Activated T-cell treated with anti-CD3 and anti-CD28 coated beads, Interleukin-2, amount 50 U/mL, for 4 hours (primary cell): ENCODE results near the gene MVB12B. TPM values are rescaled to one million over a fixed set of nuclear protein-coding genes. Genes with fewer than 3 reads are reported as not detected.
"Not testable (repeated sequence)": the region's sequence is repeated elsewhere in the genome, so short reads cannot be mapped to it uniquely, and the experiment has no call there.

ENCODE experiments used
- ATAC-seq, 2 donors: fragments of 200-7000 bp; cut with Tn5 transposase; one replicate each; pipeline ENCODE4 v1.10.0; 2021
- DNase-seq: peaks from one replicate; pipeline ENCODE4 v3.0.0-alpha.2; 2020
- H3K27me3 Mint-ChIP-seq: one replicate; pipeline ENCODE4 v1.8.0; 2021; ENCODE audit warnings: low read depth, mixed read lengths
- H3K36me3 Mint-ChIP-seq: one replicate; pipeline ENCODE4 v1.8.0; 2022; ENCODE audit warnings: mixed read lengths; ENCODE audit not compliant: insufficient read depth
- H3K4me1 Mint-ChIP-seq: one replicate; pipeline ENCODE4 v1.8.0; 2021; ENCODE audit warnings: low read depth, mixed read lengths
- H3K4me3 Mint-ChIP-seq: one replicate; pipeline ENCODE4 v1.8.0; 2021; ENCODE audit warnings: mild to moderate bottlenecking, moderate library complexity, mixed read lengths
- H3K9me3 Mint-ChIP-seq: one replicate; pipeline ENCODE4 v1.8.0; 2021; ENCODE audit warnings: mixed read lengths
- total RNA-seq, 3 donors: library from RNA; stranded (reverse); gene quantifications; one replicate each; pipeline ENCODE4 v1.2.1, GENCODE V29; 2021

Gene MVB12B
- total RNA-seq, 3 donors from 2014 or later, result 3.7 to 4.5 (median 4.1) TPM

- H3K4me3 Mint-ChIP-seq, result no peak overlapping the region
- H3K36me3 Mint-ChIP-seq, result no peaks in the 10 kb centered on the region
- peaks cover 4% of the 10 kb centered on the region for H3K27me3 Mint-ChIP-seq
- DNase-seq, result no peak
- ATAC-seq, result no peak
- peaks cover 5% of the 10 kb centered on the region for H3K4me1 Mint-ChIP-seq
- H3K9me3 Mint-ChIP-seq, result no peaks in the 10 kb centered on the region
Observed at GRCh38 chr9:126528915-126529314, 202.3 kb downstream of the MVB12B start.

DNA sequence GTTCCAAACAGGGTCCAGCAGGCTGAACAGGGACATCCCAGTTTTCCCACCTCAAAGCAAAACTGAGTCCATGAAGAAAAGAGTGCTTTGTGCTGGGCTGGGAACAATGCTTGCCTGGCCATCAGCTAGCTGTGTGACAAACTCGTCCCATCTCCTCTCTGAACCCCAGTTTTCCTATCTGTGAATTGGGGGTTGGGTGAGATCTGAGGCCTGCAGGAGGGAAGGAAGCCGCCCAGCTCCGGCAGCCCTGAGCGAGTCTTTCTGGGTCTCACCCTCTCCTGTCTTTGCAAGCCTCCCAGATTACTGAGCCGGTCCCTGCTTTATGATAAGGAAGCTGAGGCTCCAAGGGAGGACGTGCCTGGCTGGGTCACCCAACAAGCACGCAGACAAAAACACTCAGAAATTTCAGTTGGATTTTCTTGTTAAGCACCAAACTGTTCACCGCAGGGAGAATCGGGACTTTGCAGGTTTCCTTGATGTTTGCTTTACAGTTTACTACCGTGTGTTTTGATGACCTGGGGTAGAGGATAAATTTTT lies 204.5 kb downstream of the MVB12B start:
- DNase-seq, result no peak
- H3K4me1 Mint-ChIP-seq, result no peaks in the 10 kb centered on the region

DNA sequence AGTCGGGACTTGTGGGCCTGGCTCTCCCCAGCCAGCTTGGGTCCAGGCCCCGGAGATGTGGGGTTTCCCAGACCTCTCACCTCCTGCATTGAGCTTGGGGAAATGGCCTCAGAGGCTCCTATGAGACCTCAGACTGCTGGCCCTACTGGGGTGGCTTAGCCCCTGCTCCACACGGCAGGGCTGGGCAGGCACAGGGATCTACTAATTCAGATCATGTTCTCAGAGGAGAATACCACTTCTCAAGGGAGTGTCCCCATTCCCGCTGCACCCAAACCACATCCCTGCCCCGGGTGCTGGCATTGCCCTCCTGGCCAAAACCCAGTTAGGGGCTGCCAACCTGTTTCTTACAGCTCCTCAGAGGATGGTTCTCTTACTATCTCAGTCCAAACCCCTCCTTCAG lies 205.0 kb downstream of the MVB12B start:
- DNase-seq (no peak), ATAC-seq (no peak)
- no peaks in the 10 kb centered on the region for H3K4me1 Mint-ChIP-seq
- no peak overlapping the region for H3K4me3 Mint-ChIP-seq
- no peaks in the 10 kb centered on the region for H3K9me3 Mint-ChIP-seq
- no peaks in the 10 kb centered on the region for H3K36me3 Mint-ChIP-seq
- peaks cover 8% of the 10 kb centered on the region for H3K27me3 Mint-ChIP-seq

More for the DNA sequence above, 204.5 kb downstream of the MVB12B start:
- H3K36me3 Mint-ChIP-seq, result no peaks in the 10 kb centered on the region
- ATAC-seq, result no peak
- peaks cover 8% of the 10 kb centered on the region for H3K27me3 Mint-ChIP-seq
- H3K4me3 Mint-ChIP-seq, result no peak overlapping the region
- no peaks in the 10 kb centered on the region for H3K9me3 Mint-ChIP-seq

DNA sequence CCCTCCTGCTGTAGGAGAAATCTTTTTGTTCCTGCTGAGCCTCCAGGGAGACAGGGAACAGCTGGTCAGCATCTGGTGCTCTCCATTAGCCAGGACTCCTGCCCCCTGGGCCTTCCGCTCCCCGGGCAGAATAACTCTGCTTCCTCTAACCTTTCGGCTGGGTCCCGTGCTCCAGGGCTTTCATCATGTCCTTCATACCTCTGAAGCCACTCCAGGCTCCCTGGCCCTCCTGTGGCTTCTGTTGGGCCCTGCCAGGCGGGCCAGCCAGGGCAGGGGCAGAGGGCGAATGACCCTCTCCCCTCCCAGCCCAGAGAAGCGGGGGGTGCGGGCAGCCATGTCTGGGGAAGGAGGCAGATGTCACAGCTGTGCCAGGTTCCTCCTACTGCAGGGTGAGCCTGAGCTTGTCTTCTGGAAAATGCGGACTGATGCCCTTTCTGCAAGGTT lies 205.4 kb downstream of the MVB12B start:
- Mint-ChIP-seq H3K9me3 (no peaks in the 10 kb centered on the region), H3K4me3 (no peak overlapping the region), H3K4me1 (no peaks in the 10 kb centered on the region), H3K36me3 (no peaks in the 10 kb centered on the region), H3K27me3 (peaks cover 8% of the 10 kb centered on the region)
- no peak for DNase-seq
- ATAC-seq, result no peak

DNA sequence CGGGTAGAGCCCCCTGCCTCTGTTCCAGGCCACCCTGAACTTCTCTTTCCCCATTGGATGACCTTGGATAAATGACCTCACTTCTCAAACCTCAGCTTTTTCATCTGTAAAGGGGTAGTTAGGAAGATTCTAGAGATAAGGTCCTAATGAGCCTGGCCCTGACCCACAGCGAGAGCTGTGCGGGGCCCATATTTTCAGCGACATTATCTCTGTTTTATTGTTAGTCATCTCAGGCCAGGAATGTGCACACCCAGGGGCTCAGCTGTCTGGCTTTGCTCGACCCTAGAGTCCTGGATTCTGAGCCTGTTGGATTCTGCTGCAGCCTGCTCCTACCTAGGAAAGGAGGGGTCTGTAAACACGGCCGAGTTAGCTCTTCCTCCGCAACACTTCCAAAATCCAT lies 205.9 kb downstream of the MVB12B start:
- Mint-ChIP-seq H3K36me3 (no peaks in the 10 kb centered on the region), H3K9me3 (no peaks in the 10 kb centered on the region), H3K4me3 (no peak overlapping the region), H3K4me1 (no peaks in the 10 kb centered on the region), H3K27me3 (peaks cover 8% of the 10 kb centered on the region)
- no peak for ATAC-seq
- no peak for DNase-seq

- H3K36me3 Mint-ChIP-seq, result no peaks in the 10 kb centered on the region
- DNase-seq (no peak), ATAC-seq (no peak)
- H3K27me3 Mint-ChIP-seq, result peaks cover 8% of the 10 kb centered on the region
- H3K4me3 Mint-ChIP-seq, result peak overlapping the region; percentile 1
- H3K4me1 Mint-ChIP-seq, result no peaks in the 10 kb centered on the region
- no peaks in the 10 kb centered on the region for H3K9me3 Mint-ChIP-seq
Observed at GRCh38 chr9:126532951-126533925, 206.6 kb downstream of the MVB12B start.

GRCh38 chr9:126533926-126534310 lies 207.3 kb downstream of the MVB12B start:
- Mint-ChIP-seq H3K9me3 (no peaks in the 10 kb centered on the region), H3K4me3 (no peak overlapping the region), H3K36me3 (no peaks in the 10 kb centered on the region), H3K4me1 (no peaks in the 10 kb centered on the region), H3K27me3 (peaks cover 11% of the 10 kb centered on the region)
- ATAC-seq (no peak), DNase-seq (no peak)

GRCh38 chr9:126534431-126535186 lies 208.0 kb downstream of the MVB12B start:
- no peak for DNase-seq
- Mint-ChIP-seq H3K4me3 (no peak overlapping the region), H3K9me3 (no peaks in the 10 kb centered on the region), H3K27me3 (peaks cover 12% of the 10 kb centered on the region), H3K4me1 (no peaks in the 10 kb centered on the region), H3K36me3 (no peaks in the 10 kb centered on the region)
- ATAC-seq, result no peak

GRCh38 chr9:126536131-126536530 lies 209.5 kb downstream of the MVB12B start:
- no peak overlapping the region for H3K4me3 Mint-ChIP-seq
- DNase-seq, result no peak
- H3K27me3 Mint-ChIP-seq, result peaks cover 14% of the 10 kb centered on the region
- H3K4me1 Mint-ChIP-seq, result no peaks in the 10 kb centered on the region
- H3K36me3 Mint-ChIP-seq, result no peaks in the 10 kb centered on the region
- no peak for ATAC-seq
- no peaks in the 10 kb centered on the region for H3K9me3 Mint-ChIP-seq

GRCh38 chr9:126536841-126537465 lies 210.3 kb downstream of the MVB12B start:
- no peak for DNase-seq
- H3K4me3 Mint-ChIP-seq, result no peak overlapping the region
- no peaks in the 10 kb centered on the region for H3K4me1 Mint-ChIP-seq
- H3K36me3 Mint-ChIP-seq, result no peaks in the 10 kb centered on the region
- no peak for ATAC-seq
- H3K27me3 Mint-ChIP-seq, result peaks cover 14% of the 10 kb centered on the region
- H3K9me3 Mint-ChIP-seq, result no peaks in the 10 kb centered on the region

DNA sequence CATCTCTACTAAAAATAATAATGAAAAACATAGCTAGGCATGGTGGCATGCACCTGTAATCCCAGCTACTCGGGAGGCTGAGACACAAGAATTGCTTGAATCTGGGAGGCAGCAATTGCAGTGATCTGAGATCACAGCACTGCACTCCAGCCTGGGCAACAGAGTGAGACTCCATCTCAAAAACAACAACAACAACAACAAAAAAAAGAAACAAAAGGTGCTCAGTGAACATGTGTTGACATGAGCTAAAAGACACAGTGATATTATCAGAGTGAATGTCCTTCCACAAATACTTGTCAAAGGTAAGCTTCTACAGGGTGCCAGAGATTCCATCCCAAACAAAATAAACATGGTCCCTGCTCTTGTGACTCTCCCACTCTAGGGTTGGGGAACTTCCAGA lies 211.9 kb downstream of the MVB12B start:
- Mint-ChIP-seq H3K36me3 (no peaks in the 10 kb centered on the region), H3K4me1 (no peaks in the 10 kb centered on the region), H3K27me3 (peaks cover 14% of the 10 kb centered on the region), H3K4me3 (no peak overlapping the region), H3K9me3 (no peaks in the 10 kb centered on the region)
- DNase-seq (no peak), ATAC-seq (no peak)

GRCh38 chr9:126540398-126540797 lies 213.8 kb downstream of the MVB12B start:
- H3K27me3 Mint-ChIP-seq, H3K4me3 Mint-ChIP-seq, H3K4me1 Mint-ChIP-seq, H3K36me3 Mint-ChIP-seq, ATAC-seq, H3K9me3 Mint-ChIP-seq, DNase-seq: not testable (repeated sequence)

DNA sequence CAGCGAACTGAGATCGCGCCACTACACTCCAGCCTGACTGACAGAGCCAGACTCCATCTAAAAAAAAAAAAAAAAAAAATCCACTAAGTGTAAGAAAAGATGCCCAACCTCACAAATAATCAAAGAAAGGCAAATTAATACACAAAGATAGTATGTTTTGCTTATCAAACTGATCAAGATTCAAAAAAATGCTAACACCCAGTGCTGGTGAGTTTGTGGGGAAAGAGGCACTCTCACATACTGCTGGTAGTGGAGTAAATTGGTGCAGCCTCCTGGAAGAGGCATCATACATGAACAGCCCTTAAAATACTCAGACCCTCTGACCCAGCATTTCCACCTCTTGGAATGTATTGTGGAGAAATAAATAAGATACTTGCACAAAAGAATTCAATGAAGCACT lies 216.9 kb downstream of the MVB12B start:
- ATAC-seq (no peak), DNase-seq (no peak)
- Mint-ChIP-seq H3K9me3 (no peaks in the 10 kb centered on the region), H3K4me1 (no peaks in the 10 kb centered on the region), H3K4me3 (no peak overlapping the region), H3K36me3 (no peaks in the 10 kb centered on the region), H3K27me3 (peaks cover 6% of the 10 kb centered on the region)

DNA sequence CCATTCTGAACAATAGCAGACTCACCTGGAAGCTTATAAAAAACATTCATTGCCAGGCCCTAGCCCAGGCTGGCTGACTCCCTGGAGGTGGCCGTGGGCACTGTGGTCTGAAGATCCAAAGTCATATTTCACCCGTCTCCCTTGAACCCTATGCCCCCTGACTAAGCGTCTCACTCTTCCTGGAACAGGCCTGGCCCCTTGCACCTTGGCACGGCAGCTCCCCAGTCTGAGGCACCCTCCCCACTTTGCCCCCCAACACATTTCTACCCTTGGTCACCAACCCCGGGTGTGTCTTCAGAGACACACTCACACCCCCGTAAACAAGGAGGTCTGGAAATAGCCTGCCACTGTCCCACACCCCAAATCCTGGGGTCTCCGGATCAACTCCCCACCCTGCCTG lies 218.5 kb downstream of the MVB12B start:
- Mint-ChIP-seq H3K4me1 (no peaks in the 10 kb centered on the region), H3K4me3 (no peak overlapping the region), H3K9me3 (no peaks in the 10 kb centered on the region), H3K27me3 (peaks cover 2% of the 10 kb centered on the region), H3K36me3 (no peaks in the 10 kb centered on the region)
- DNase-seq (no peak), ATAC-seq (no peak)
